ENCODE results near the gene SLC25A24.
"Not testable (repeated sequence)": the region's sequence is repeated elsewhere in the genome, so short reads cannot be mapped to it uniquely, and the experiment has no call there.

The SLC25A24 gene

DNA sequence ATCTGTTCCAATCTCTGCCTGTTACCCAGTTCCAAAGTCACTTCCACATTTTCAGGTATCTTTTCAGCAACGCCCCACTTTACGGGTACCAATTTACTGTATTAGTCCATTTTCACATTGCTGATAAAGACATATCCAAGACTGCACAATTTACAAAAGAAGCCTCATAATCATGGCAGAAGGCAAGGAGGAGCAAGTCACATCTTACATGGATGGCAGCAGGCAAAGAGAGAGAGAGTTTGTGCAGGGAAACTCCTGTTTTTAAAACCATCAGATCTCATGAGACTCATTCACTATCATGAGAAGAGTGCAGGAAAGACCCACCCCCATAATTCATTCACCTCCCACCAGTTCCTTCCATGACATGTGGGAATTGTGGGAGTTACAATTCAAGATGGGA, 67.0 kb downstream of the SLC25A24 start:
- not testable (repeated sequence) for DNase-seq (ENCODE audit: low read depth)

GRCh38 chr1:108132367-108132766, 67.8 kb downstream of the SLC25A24 start:
- not testable (repeated sequence) for DNase-seq (ENCODE audit: low read depth)

DNA sequence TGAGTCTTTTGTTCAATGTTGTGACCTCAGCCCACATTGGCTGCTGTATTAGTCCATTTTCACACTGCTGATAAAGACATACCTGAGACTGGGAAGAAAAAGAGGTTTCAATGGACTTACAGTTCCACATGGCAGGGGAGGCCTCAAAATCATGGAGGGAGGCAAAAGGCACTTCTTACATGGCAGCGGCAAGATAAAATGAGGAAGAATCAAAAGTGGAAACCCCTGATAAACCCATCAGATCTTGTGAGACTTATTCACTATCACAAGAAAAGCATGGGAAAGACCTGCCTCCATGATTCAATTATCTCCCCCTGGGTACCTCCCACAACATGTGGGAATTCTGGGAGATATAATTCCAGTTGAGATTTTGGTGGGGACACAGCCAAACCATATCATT, 68.9 kb downstream of the SLC25A24 start:
- DNase-seq (ENCODE audit: low read depth) = not testable (repeated sequence)

DNA sequence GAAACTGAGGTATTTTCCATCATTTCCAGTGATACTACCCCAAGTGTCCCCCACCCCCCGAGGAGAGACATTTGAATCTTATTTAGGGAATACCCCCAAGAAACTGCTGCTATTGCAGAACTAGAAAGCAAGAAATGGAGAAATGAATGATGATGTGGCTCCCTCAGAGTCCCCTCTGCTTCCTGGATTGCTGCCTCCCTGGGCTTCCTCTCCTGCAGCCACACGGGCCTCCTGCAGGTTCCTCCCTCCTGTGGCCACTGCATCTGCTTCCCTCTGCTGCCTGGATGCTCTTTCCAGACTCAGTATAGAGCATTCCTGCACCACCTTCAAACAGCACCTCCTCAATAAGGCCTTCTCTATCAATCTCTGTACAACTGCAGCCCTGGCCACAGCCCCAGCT, 69.3 kb downstream of the SLC25A24 start:
- no peak for DNase-seq (ENCODE audit: low read depth)

DNA sequence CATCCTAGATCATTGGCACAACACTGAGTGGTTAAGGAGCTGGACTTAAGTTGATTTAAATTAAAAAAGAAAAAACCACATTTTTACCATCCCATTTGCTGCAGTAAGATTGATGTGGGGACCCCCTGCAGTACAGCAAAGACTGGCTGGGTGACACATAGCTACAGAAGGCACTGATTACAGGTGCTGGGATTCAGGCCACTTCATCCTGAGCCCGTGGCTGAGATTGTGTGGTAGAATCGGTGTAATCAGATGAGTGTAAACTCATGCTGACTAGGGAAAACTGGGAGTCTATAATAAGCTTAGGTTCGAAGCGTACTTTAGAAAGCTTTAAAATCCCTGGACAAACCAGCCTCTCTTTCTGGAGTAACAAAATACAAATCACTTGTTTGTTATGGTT, 70.1 kb downstream of the SLC25A24 start:
- no peak for DNase-seq (ENCODE audit: low read depth)

DNA sequence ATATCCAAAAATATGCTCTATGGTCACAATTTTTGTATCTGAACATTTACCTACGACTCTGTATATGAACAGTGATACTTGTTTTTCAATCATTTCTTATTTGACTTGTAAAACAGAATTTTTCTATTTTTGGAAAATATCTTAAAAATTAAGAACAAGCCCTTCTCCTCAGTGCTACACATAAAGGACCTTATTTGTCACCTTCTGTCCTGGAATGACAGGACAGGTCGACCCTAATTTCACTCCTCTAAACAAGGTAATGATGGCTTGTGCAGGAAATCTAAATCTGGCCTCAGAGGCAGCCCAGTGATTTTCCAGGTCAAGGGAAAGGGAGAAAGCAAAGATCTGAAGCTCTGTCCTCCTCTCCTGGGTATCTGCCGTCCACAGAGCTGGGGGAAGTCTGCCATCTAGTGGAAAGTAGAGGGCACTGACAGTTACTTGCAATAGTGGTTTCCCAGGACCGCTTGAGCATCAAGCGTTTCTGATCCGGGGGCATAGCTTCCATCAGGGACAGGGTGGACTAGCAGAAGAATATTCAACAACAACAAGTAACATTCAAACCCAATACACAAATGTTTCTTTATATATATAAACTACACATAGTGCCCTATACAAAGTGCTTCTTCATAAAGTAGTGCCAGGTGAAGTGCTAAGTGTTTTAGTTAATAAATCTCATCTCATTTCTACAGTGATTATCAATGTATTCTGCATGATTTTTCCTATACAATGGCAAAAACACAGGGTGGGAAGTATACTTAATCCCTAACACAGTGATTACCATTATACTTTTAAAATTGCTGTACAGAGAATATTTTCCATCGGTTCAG, 74.6 kb downstream of the SLC25A24 start:
- DNase-seq (ENCODE audit: low read depth) = peak; percentile 54

- no peak for DNase-seq (ENCODE audit: low read depth)
Observed at GRCh38 chr1:108124622-108125311, 75.4 kb downstream of the SLC25A24 start.

GRCh38 chr1:108124023-108124422, 76.1 kb downstream of the SLC25A24 start:
- no peak for DNase-seq (ENCODE audit: low read depth)

GRCh38 chr1:108121358-108122143, 78.6 kb downstream of the SLC25A24 start:
- DNase-seq (ENCODE audit: low read depth) = no peak

DNA sequence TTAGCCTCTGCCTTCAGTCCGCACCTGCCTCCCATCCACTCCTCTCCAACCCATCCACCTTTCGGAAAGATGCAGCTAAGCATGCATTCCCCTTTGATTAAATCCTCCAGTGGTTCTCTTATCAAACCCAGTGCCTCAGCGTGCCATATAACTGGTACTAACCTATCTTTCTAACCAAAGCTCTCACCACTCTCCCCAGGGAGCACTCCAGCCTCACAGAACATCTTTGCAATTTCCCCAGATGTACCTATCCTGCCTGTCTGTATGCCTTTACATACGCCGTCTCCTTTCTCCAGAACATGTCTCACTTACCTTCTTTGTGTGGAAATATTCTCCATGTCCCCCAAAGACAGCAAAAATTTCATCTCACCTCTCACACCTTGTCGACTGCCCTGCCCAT, 80.0 kb downstream of the SLC25A24 start:
- DNase-seq (ENCODE audit: low read depth) = no peak

GRCh38 chr1:108119500-108119899, 80.6 kb downstream of the SLC25A24 start:
- no peak for DNase-seq (ENCODE audit: low read depth)

GRCh38 chr1:108117945-108118902, 81.9 kb downstream of the SLC25A24 start:
- DNase-seq (ENCODE audit: low read depth) = no peak

GRCh38 chr1:108117237-108117636, 82.9 kb downstream of the SLC25A24 start:
- no peak for DNase-seq (ENCODE audit: low read depth)

- no peak for DNase-seq (ENCODE audit: low read depth)
Observed at GRCh38 chr1:108114033-108114599, 86.0 kb downstream of the SLC25A24 start.

DNA sequence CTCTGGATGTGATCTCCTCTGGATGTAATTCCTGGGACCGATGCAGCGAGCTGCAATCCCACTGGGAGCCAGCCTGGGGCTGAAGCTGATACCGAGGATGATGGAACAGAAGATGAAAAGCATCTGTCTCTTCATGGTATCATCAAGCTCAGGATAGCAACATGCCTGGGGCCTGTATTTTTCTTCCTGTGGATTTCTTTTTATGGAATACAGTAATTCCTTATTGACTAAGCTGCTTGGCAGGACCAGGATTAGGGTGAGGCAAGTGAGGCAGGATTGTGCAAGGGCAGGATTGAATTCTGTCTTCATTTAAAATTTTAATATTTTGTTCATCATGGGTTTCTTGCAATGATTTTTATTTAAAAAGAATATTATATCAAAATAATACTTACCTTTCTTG, 86.6 kb downstream of the SLC25A24 start:
- no peak for DNase-seq (ENCODE audit: low read depth)

GRCh38 chr1:108109295-108109973, 90.7 kb downstream of the SLC25A24 start:
- DNase-seq (ENCODE audit: low read depth) = no peak

GRCh38 chr1:108108119-108108518, 92.0 kb downstream of the SLC25A24 start:
- no peak for DNase-seq (ENCODE audit: low read depth)

DNA sequence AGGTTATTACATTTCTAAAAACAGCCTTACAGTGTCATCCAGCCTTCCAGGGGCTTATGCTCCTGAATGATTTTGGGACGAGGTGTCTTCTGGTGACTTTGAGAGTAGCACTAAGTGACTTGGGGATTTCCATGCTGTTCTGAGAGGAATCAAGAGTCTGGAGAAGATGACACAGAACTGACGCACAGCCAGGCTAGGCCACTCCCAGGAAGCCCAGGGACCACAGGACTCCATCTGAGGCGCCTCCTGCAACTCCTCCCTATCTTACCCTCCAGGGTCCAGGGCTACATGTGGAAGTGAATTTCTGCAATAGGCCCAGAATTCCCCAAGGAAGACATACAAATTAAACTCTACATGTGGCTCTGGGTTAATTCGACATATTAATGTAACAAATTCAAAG, 92.5 kb downstream of the SLC25A24 start:
- DNase-seq (ENCODE audit: low read depth) = no peak

DNA sequence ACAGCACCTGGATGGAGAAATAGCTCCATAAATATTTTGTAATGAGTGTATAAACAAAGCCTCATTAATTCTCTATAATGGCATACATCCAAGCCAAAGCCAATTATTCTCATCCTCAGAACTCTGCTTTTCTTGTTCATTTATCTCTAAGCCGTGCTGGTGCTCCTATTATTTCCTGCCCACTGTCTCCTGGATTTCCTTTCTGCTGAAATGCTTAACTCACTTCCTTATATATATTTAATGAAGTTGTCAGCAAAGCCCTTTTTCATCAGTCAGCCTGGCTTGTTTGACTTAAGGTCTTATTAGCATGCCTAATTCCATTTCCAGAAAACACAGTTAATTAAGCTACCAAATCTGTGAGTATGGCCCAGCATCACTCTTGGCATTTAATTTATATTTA, 93.4 kb downstream of the SLC25A24 start:
- DNase-seq (ENCODE audit: low read depth) = no peak

DNA sequence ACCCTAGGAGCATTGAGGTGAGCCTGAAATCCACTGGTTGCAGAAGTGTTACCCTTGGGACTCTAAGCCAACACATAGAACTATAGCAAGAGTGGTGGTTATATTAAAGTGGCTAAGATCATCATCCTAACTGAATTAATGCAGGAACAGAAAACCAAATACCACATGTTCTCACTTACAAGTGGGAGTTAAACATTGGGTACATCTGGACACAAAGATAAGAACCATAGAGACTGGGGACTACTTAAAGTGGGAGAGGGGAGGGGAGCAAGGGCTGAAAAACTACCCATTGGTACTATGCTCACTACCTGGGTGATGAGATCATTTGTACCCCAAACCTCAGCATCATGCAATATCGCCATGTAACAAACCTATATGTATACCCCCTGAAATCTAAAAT, 100.0 kb downstream of the SLC25A24 start:
- DNase-seq (ENCODE audit: low read depth) = no peak

GRCh38 chr1:108097018-108097417, 103.1 kb downstream of the SLC25A24 start:
- no peak for DNase-seq (ENCODE audit: low read depth)
